Pancreas (tissue), 10 donors: ENCODE measurements around the gene NUP50. TPM values are rescaled to one million over a fixed set of nuclear protein-coding genes. Genes with fewer than 3 reads are reported as not detected.

ENCODE experiments used
- ATAC-seq, 4 donors: fragments of 200-7000 bp; cut with Tn5 transposase; one replicate each; pipeline versions ENCODE4 v1.8.0 to v1.9.1; 2020; ENCODE audit warnings: mild to moderate bottlenecking in 4 of 4, moderate library complexity in 4 of 4
- DNase-seq, 6 donors: peaks; one replicate each; pipeline ENCODE4 v3.0.0-alpha.2; 2020
- FAIRE-seq: peaks from 2 replicates; lab custom pipeline; 2012; peaks lifted over from hg19 to GRCh38; lab: Jason Lieb, UNC
- H3K27ac ChIP-seq, 4 donors: fragments of 200-600 bp; sonication (generic); 1 replicate in 3 of 4; 2 replicates in 1 of 4; pipeline versions ENCODE4 v1.5.0 to v1.8.0; 2020
- H3K27me3 ChIP-seq, 4 donors: fragments of 200-600 bp; one replicate each; pipeline ENCODE4 v1.8.0; 2021
- H3K36me3 ChIP-seq, 3 donors: fragments of 200-600 bp; sonication (generic) in 1 of 3; one replicate each; pipeline versions ENCODE4 v1.5.0 to v1.8.0; 2020 to 2021
- H3K4me1 ChIP-seq, 3 donors: fragments of 200-600 bp; one replicate each; pipeline ENCODE4 v1.8.0; 2021
- H3K4me3 ChIP-seq, 4 donors: fragments of 200-600 bp; sonication (generic) in 2 of 4; one replicate each; pipeline versions ENCODE4 v1.5.0 to v1.8.0; 2020 to 2021
- H3K9me3 ChIP-seq, 4 donors: fragments of 200-600 bp; one replicate each; pipeline ENCODE4 v1.8.0; 2021
- WGBS, 2 donors: extraction: QIAGEN DNeasy Blood & Tissue Kit; methylation state at CpG; one replicate each; pipeline ENCODE4 v1.1.7; 2013; 5-methylcytosine and 5-hydroxymethylcytosine counted together
- intact Hi-C, 3 donors: fragments of 100-400 bp; cut with DNase I; formaldehyde crosslinking; loops; one replicate each; pipeline versions ENCODE4 v1.11.1 to v1.14.2; 2022
- polyA plus RNA-seq, 2 donors: library from polyadenylated mRNA; stranded (reverse); fragments of 200-250 nt; gene quantifications; one replicate each; pipeline ENCODE4 v1.2.3, GENCODE V29; 2013
- total RNA-seq, 6 donors: library from RNA; stranded (reverse); fragmentation: NEBNext Ultra II Directional in 4 of 6; extraction: Animal tissue kit (Norgen Biotek cat#: 25700) in 4 of 6; gene quantifications; one replicate each; pipeline versions ENCODE4 v1.2.1 to v1.2.4, GENCODE V29; 2021 to 2023
- TF ChIP-seq, protein P1 (sequence below), 4 donors: fragments of 200-600 bp; sonication (generic) in 3 of 4; IDR thresholded peaks; one replicate each; pipeline versions ENCODE4 v1.5.0 to v1.8.0; 2021; ENCODE audit warnings: antibody characterized with exemption in 4 of 4
- donor health status: healthy with polysubstance abuse.
- donor health status: DM: no; HTN: no; CAD: no; lungs with moderate emphysema.
- donor health status: DM: no; HTN: no; CAD: no.
- donor health status: control.
- donor health status: control.
- donor health status: Bipolar disorder and iron deficiency.
- donor health status: DM: yes; HTN: yes; CAD: no.
- donor health status: DM: no; HTN: no; CAD: no.
- donor health status: DM: no; HTN: no; CAD: no.
- donor health status: DM: yes; HTN: yes; CAD: no.

NUP50 gene
- total and polyA plus RNA-seq, 8 donors: 11.8 to 35.2 (median 27.5) TPM

DNA sequence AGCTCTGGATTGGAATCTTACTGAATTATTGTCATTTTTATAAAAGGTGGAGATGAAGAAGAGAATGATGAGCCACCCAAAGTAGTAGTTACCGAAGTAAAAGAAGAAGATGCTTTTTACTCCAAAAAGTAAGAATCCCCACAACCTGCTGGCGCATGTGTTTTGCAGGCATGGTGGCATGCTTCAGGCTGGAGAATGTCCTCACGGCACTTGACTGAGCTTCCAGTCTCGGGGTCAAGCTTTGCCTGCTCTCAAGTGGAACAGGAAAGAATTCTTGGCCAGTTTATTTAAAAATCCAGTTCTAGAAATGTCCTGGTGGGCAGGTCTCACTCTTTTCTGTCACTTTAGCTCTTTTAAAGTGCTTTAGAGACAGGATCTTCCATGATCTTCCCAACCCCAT, 17.5 kb downstream of the NUP50 start:
- no peaks in the 10 kb centered on the region for H3K27me3 ChIP-seq
- no peak for ATAC-seq
- no peaks in the 10 kb centered on the region for H3K4me1 ChIP-seq
- H3K9me3 ChIP-seq: no peaks in the 10 kb centered on the region
- TF ChIP-seq, protein P1, sequence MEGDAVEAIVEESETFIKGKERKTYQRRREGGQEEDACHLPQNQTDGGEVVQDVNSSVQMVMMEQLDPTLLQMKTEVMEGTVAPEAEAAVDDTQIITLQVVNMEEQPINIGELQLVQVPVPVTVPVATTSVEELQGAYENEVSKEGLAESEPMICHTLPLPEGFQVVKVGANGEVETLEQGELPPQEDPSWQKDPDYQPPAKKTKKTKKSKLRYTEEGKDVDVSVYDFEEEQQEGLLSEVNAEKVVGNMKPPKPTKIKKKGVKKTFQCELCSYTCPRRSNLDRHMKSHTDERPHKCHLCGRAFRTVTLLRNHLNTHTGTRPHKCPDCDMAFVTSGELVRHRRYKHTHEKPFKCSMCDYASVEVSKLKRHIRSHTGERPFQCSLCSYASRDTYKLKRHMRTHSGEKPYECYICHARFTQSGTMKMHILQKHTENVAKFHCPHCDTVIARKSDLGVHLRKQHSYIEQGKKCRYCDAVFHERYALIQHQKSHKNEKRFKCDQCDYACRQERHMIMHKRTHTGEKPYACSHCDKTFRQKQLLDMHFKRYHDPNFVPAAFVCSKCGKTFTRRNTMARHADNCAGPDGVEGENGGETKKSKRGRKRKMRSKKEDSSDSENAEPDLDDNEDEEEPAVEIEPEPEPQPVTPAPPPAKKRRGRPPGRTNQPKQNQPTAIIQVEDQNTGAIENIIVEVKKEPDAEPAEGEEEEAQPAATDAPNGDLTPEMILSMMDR (IDR thresholded peaks at IDR 0.05): no peak
- peaks cover 0 to 48% (median 3%) of the 10 kb centered on the region in 3 donors for H3K36me3 ChIP-seq
- WGBS, 2 donors: 95 to 97% methylated on average over 4 of the region's 4 CpGs
- H3K27ac ChIP-seq: no peak overlapping the region
- intact Hi-C loops: no loop called here
- H3K4me3 ChIP-seq: no peak overlapping the region
- no peak for FAIRE-seq
- no peak for DNase-seq

DNA sequence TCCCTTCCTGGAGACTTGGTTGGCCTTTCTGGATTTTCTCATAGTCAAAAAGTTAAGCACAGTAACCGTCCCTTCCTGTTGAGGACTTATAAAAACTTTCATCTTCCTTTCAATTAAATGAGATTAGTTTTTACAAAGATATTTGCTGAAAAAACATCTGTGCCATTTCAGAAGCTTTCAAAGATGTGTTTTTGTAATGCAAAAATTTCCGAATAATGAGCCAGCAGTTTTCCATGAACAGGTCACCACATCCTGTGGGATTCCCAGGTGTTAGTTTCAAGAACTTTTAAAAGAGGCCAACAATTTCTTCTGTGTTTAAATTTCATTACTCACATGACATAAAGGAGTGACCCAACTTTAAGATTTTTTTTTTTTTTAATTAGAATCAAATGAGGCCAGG, 18.0 kb downstream of the NUP50 start:
- H3K27me3 ChIP-seq: no peaks in the 10 kb centered on the region
- no peak overlapping the region for H3K4me3 ChIP-seq
- ATAC-seq: no peak
- no peaks in the 10 kb centered on the region for H3K4me1 ChIP-seq
- intact Hi-C loops: no loop called here
- no peaks in the 10 kb centered on the region for H3K9me3 ChIP-seq
- H3K27ac ChIP-seq: no peak overlapping the region
- WGBS, 2 donors: 94 to 97% methylated on average over 2 of the region's 2 CpGs
- DNase-seq: no peak
- H3K36me3 ChIP-seq: peaks cover 0 to 42% (median 3%) of the 10 kb centered on the region in 3 donors
- no peak for FAIRE-seq
- TF ChIP-seq, protein P1 (IDR thresholded peaks at IDR 0.05): no peak

DNA sequence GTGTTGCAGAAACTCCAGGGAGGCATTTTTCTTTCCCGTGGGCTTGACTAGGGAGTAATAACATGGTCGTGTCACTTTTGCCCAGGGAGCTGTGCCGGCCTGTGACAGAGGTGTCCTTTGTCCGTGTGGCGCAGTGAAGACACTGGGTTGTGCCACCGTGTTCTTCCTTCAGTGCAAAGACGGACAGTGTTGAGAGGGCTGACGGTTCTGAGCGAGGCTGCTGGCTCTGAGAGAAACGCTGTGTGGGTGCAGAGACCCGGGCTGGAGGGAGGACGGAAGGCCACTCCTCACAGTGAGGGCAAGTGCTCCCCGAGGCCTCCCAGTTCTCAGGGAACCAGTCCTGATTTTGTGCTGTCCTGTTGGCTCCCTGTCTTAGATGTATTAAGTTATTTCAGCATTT, 20.2 kb downstream of the NUP50 start:
- Histone ChIP-seq H3K27me3 (no peaks in the 10 kb centered on the region), H3K4me1 (no peaks in the 10 kb centered on the region), H3K4me3 (no peak overlapping the region), H3K9me3 (no peaks in the 10 kb centered on the region), H3K27ac (no peak overlapping the region), H3K36me3 (peaks cover 0 to 44% (median 3%) of the 10 kb centered on the region in 3 donors)
- ATAC-seq: no peak
- DNase-seq: no peak
- 91 to 94% methylated on average over 13 of the region's 13 CpGs for WGBS, 2 donors
- no peak for FAIRE-seq
- TF ChIP-seq, protein P1 (IDR thresholded peaks at IDR 0.05): no peak
- intact Hi-C loops: no loop called here

DNA sequence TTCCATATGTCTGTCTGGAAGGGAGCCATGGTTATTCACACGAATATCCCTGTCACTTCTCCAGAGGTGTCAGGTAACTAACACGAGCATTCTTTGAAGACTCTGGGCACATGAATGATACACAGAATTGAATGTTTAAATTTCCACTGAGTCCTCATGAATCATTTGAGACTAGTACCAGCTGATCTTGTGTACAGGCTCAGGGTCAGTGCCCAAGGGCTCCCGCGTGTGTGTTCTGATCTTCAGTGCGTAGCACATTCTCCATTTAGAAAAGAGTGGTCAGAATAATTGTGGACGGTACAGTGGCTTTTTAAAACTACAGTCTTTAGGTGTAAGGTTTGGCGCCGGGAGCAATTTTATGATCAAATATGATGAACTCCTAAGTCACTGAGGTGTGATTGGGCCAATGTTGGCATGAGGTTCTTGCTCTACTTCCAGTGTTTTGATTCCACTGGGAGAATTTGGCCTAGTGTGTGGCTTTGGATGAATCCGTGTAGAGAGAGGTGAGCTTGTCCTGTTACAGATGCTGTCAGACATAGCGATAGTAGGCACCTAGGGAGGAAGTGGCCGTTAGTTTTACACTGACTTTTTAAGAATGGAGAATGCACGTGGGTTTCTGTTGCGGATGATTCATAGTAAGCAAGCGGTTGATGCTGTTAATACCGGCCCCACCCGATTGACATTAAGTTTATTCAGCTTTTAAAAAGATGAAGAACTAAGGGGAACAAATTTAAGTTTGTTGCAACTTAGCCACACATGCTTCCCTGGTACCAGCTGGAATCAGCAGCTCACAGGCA, 22.2 kb downstream of the NUP50 start:
- WGBS, 2 donors: 88 to 90% methylated on average over 16 of the region's 16 CpGs
- ATAC-seq (no peak), FAIRE-seq (no peak), DNase-seq (no peak)
- Histone ChIP-seq H3K36me3 (peaks cover 0 to 35% (median 3%) of the 10 kb centered on the region in 3 donors), H3K4me1 (no peaks in the 10 kb centered on the region), H3K9me3 (no peaks in the 10 kb centered on the region), H3K4me3 (no peak overlapping the region), H3K27ac (no peak overlapping the region), H3K27me3 (no peaks in the 10 kb centered on the region)
- TF ChIP-seq, protein P1 (IDR thresholded peaks at IDR 0.05): no peak
- intact Hi-C loops: no loop called here

DNA sequence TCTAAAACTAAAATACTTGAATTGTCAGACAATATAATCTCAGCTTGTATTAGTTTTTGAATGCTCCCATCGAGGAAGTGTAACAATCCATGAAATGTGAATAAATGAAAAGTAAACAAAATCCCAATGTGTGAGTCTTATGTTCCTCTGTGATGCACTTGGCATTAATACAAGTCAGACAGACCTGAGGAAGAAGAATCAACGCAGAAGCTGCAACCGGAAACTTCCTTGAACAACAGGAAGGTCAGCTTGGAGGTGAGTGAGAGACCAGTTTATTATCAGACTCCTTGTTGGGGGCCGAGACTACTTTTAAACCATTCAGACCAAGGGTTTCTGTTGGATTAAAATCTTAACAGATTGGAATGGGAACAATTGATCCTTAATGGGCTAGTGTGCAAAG, 24.2 kb downstream of the NUP50 start:
- DNase-seq (no peak), ATAC-seq (no peak), FAIRE-seq (no peak)
- Histone ChIP-seq H3K27ac (no peak overlapping the region), H3K4me1 (no peaks in the 10 kb centered on the region), H3K4me3 (no peak overlapping the region), H3K27me3 (no peaks in the 10 kb centered on the region), H3K36me3 (peaks cover 0 to 21% (median 0%) of the 10 kb centered on the region in 3 donors), H3K9me3 (no peaks in the 10 kb centered on the region)
- intact Hi-C loops: no loop called here
- TF ChIP-seq, protein P1 (IDR thresholded peaks at IDR 0.05): no peak
- WGBS, 2 donors: 64 to 65% methylated on average over 4 of the region's 4 CpGs
